Natural killer cell treated with Interleukin-12 subunit alpha and Interleukin-12 subunit beta and Interleukin-15 and Interleukin-18, amount 100 ng/mL, for 72 hours (primary cell): ENCODE measurements around the gene IL1B. TPM values are rescaled to one million over a fixed set of nuclear protein-coding genes. Genes with fewer than 3 reads are reported as not detected.
"Not testable (repeated sequence)": the region's sequence is repeated elsewhere in the genome, so short reads cannot be mapped to it uniquely, and the experiment has no call there.

Experiments used
- ATAC-seq, 2 donors: fragments of 150-1000 bp; cut with Tn5 transposase in 1 of 2; sonication (Bioruptor Pico), chemical (Tn5 transposase) in 1 of 2; 2 replicates each; pipeline ENCODE4 v1.10.0; 2021
- DNase-seq: peaks from one replicate; pipeline ENCODE4 v3.0.0; 2022; ENCODE audit warnings: low spot score
- H3K27ac Mint-ChIP-seq, 2 donors: 1 replicate in 1 of 2; 2 replicates in 1 of 2; pipeline ENCODE4 v1.8.0; 2022; ENCODE audit warnings: mixed read lengths in 2 of 2, mild to moderate bottlenecking in 1 of 2, moderate library complexity in 1 of 2
- H3K27me3 Mint-ChIP-seq, 2 donors: 1 replicate in 1 of 2; 2 replicates in 1 of 2; pipeline ENCODE4 v1.8.0; 2022; ENCODE audit warnings: mixed read lengths in 2 of 2
- H3K36me3 Mint-ChIP-seq: one replicate; pipeline ENCODE4 v1.8.0; 2022; ENCODE audit warnings: mixed read lengths
- H3K4me1 Mint-ChIP-seq, 2 donors: 1 replicate in 1 of 2; 2 replicates in 1 of 2; pipeline ENCODE4 v1.8.0; 2022; ENCODE audit warnings: low read depth in 2 of 2, mixed read lengths in 2 of 2, mild to moderate bottlenecking in 1 of 2
- H3K4me3 Mint-ChIP-seq: one replicate; pipeline ENCODE4 v1.8.0; 2022; ENCODE audit warnings: mixed read lengths
- H3K9me3 Mint-ChIP-seq: 2 replicates; pipeline ENCODE4 v1.8.0; 2022; ENCODE audit warnings: mixed read lengths
- total RNA-seq, 2 donors: library from RNA; stranded (reverse); gene quantifications; one replicate each; pipeline ENCODE4 v1.2.3, GENCODE V29; 2022

IL1B gene
- total RNA-seq, 2 donors from 2014 or later, result 1.8 to 12.0 TPM

GRCh38 chr2:112870841-112871835 is 34.6 kb upstream of the IL1B start:
- Mint-ChIP-seq H3K4me3 (no peak overlapping the region), H3K27me3 (peaks cover 0 to 20% of the 10 kb centered on the region in 2 donors), H3K4me1 (peaks cover 6 to 13% of the 10 kb centered on the region in 2 donors), H3K27ac (no peak overlapping the region), H3K36me3 (peaks cover 6% of the 10 kb centered on the region), H3K9me3 (peaks cover 3% of the 10 kb centered on the region)
- DNase-seq (no peak), ATAC-seq (no peak)

GRCh38 chr2:112869258-112869842 is 32.8 kb upstream of the IL1B start:
- peaks cover 3% of the 10 kb centered on the region for H3K9me3 Mint-ChIP-seq
- no peak overlapping the region for H3K4me3 Mint-ChIP-seq
- no peak overlapping the region for H3K27ac Mint-ChIP-seq
- H3K4me1 Mint-ChIP-seq, result peaks cover 6 to 13% of the 10 kb centered on the region in 2 donors
- ATAC-seq (no peak), DNase-seq (no peak)
- peaks cover 0 to 20% of the 10 kb centered on the region in 2 donors for H3K27me3 Mint-ChIP-seq
- peaks cover 6% of the 10 kb centered on the region for H3K36me3 Mint-ChIP-seq

GRCh38 chr2:112867701-112868631 is 31.4 kb upstream of the IL1B start:
- Mint-ChIP-seq H3K4me1 (peaks cover 6 to 13% of the 10 kb centered on the region in 2 donors), H3K36me3 (peaks cover 6% of the 10 kb centered on the region), H3K27ac (peak overlapping the region; percentile 3 to 7), H3K4me3 (no peak overlapping the region), H3K27me3 (peaks cover 0 to 20% of the 10 kb centered on the region in 2 donors), H3K9me3 (peaks cover 3% of the 10 kb centered on the region)
- DNase-seq (no peak), ATAC-seq (no peak)

GRCh38 chr2:112866128-112866835 is 29.7 kb upstream of the IL1B start:
- Mint-ChIP-seq H3K27ac (peak overlapping the region in 1 of 2 donors; percentile 7), H3K9me3 (peaks cover 3% of the 10 kb centered on the region), H3K27me3 (peaks cover 0 to 5% of the 10 kb centered on the region in 2 donors), H3K4me3 (no peak overlapping the region), H3K4me1 (peaks cover 6 to 13% of the 10 kb centered on the region in 2 donors), H3K36me3 (no peaks in the 10 kb centered on the region)
- no peak for ATAC-seq
- no peak for DNase-seq

GRCh38 chr2:112864072-112864471 is 27.5 kb upstream of the IL1B start:
- no peak for ATAC-seq
- Mint-ChIP-seq H3K9me3 (peaks cover 3% of the 10 kb centered on the region), H3K27ac (no peak overlapping the region), H3K36me3 (peaks cover 7% of the 10 kb centered on the region), H3K4me1 (peaks cover under 1 to 8% of the 10 kb centered on the region in 2 donors), H3K27me3 (no peaks in the 10 kb centered on the region), H3K4me3 (no peak overlapping the region)
- DNase-seq, result no peak

GRCh38 chr2:112859406-112860183 is 23.0 kb upstream of the IL1B start:
- not testable (repeated sequence) for H3K4me1 Mint-ChIP-seq, ATAC-seq, H3K9me3 Mint-ChIP-seq, H3K4me3 Mint-ChIP-seq, H3K27me3 Mint-ChIP-seq, DNase-seq, H3K27ac Mint-ChIP-seq
- peaks cover 14% of the 10 kb centered on the region for H3K36me3 Mint-ChIP-seq

- H3K4me3 Mint-ChIP-seq, result no peak overlapping the region
- DNase-seq (no peak), ATAC-seq (no peak)
- no peaks in the 10 kb centered on the region for H3K36me3 Mint-ChIP-seq
- peaks cover 0 to 6% of the 10 kb centered on the region in 2 donors for H3K4me1 Mint-ChIP-seq
- no peaks in the 10 kb centered on the region for H3K9me3 Mint-ChIP-seq
- H3K27ac Mint-ChIP-seq, result no peak overlapping the region
- H3K27me3 Mint-ChIP-seq, result peaks cover 0 to 6% of the 10 kb centered on the region in 2 donors
Observed at GRCh38 chr2:112850588-112850987, 14.0 kb upstream of the IL1B start.

GRCh38 chr2:112849956-112850355 is 13.4 kb upstream of the IL1B start:
- H3K9me3 Mint-ChIP-seq, result no peaks in the 10 kb centered on the region
- H3K4me3 Mint-ChIP-seq, result no peak overlapping the region

GRCh38 chr2:112848833-112849232 is 12.3 kb upstream of the IL1B start:
- Mint-ChIP-seq H3K36me3 (no peaks in the 10 kb centered on the region), H3K27me3 (peaks cover 0 to 6% of the 10 kb centered on the region in 2 donors), H3K27ac (peak overlapping the region in 1 of 2 donors; percentile 4), H3K4me1 (peaks cover 0 to 6% of the 10 kb centered on the region in 2 donors), H3K9me3 (no peaks in the 10 kb centered on the region), H3K4me3 (no peak overlapping the region)
- ATAC-seq, result no peak
- no peak for DNase-seq

More at GRCh38 chr2:112849956-112850355, 13.4 kb upstream of the IL1B start:
- no peak for DNase-seq
- H3K27me3 Mint-ChIP-seq, result peaks cover 0 to 6% of the 10 kb centered on the region in 2 donors
- peaks cover 0 to 6% of the 10 kb centered on the region in 2 donors for H3K4me1 Mint-ChIP-seq
- H3K27ac Mint-ChIP-seq, result peak overlapping the region in 1 of 2 donors; percentile 4
- ATAC-seq, result no peak
- no peaks in the 10 kb centered on the region for H3K36me3 Mint-ChIP-seq

GRCh38 chr2:112846031-112846430 is 9.5 kb upstream of the IL1B start:
- ATAC-seq (no peak), DNase-seq (no peak)
- H3K27ac Mint-ChIP-seq, result no peak overlapping the region
- H3K4me1 Mint-ChIP-seq, result peaks cover 17 to 23% of the 10 kb centered on the region in 2 donors
- H3K4me3 Mint-ChIP-seq, result no peak overlapping the region
- H3K27me3 Mint-ChIP-seq, result peaks cover 0 to 21% of the 10 kb centered on the region in 2 donors
- no peaks in the 10 kb centered on the region for H3K36me3 Mint-ChIP-seq
- H3K9me3 Mint-ChIP-seq, result peaks cover 4% of the 10 kb centered on the region

- ATAC-seq, result no peak
- H3K4me3 Mint-ChIP-seq, result no peak overlapping the region
- H3K27ac Mint-ChIP-seq, result no peak overlapping the region
- peaks cover 4% of the 10 kb centered on the region for H3K9me3 Mint-ChIP-seq
- H3K4me1 Mint-ChIP-seq, result peaks cover 25 to 38% of the 10 kb centered on the region in 2 donors
- no peaks in the 10 kb centered on the region for H3K36me3 Mint-ChIP-seq
- H3K27me3 Mint-ChIP-seq, result peaks cover 0 to 23% of the 10 kb centered on the region in 2 donors
- DNase-seq, result no peak
Observed at GRCh38 chr2:112843836-112844235, 7.3 kb upstream of the IL1B start.

- no peak for DNase-seq
- H3K9me3 Mint-ChIP-seq, result peaks cover 4% of the 10 kb centered on the region
- H3K27ac Mint-ChIP-seq, result peak overlapping the region in 1 of 2 donors; percentile 39
Observed at GRCh38 chr2:112843288-112843687, 6.7 kb upstream of the IL1B start.

More at GRCh38 chr2:112843288-112843687, 6.7 kb upstream of the IL1B start:
- ATAC-seq, result no peak
- peaks cover 2 to 29% of the 10 kb centered on the region in 2 donors for H3K27me3 Mint-ChIP-seq
- H3K36me3 Mint-ChIP-seq, result no peaks in the 10 kb centered on the region
- H3K4me1 Mint-ChIP-seq, result peaks cover 29 to 42% of the 10 kb centered on the region in 2 donors
- H3K4me3 Mint-ChIP-seq, result no peak overlapping the region
